Panc1 (cell line): ENCODE results near the gene MTMR12. TPM values are rescaled to one million over a fixed set of nuclear protein-coding genes. Genes with fewer than 3 reads are reported as not detected.

Source experiments
- ATAC-seq: fragments of 200-7000 bp; cut with Tn5 transposase; 2 replicates; pipeline ENCODE4 v1.9.1; 2020; ENCODE audit warnings: mild to moderate bottlenecking, moderate library complexity
- BruUV-seq: library from RNA; stranded (reverse); fragments of 400-500 nt; replicated peaks from 2 replicates; lab custom pipeline; 2021; lab: Mats Ljungman, UMichigan
- CTCF ChIA-PET: fragments of 300-600 bp; sonication (Branson Sonifier 250); formaldehyde crosslinking; loops from one replicate; lab custom pipeline; 2022; ENCODE audit warnings: antibody characterized with exemption; lab: Charles Lee
- POLR2A ChIA-PET: fragments of 300-600 bp; sonication (Branson Sonifier 250); formaldehyde crosslinking; loops from one replicate; lab custom pipeline; 2022; ENCODE audit warnings: antibody characterized with exemption; lab: Charles Lee
- DNase-seq: peaks from one replicate; pipeline ENCODE4 v3.0.0-alpha.2; 2010; ENCODE audit warnings: low read depth, low spot score
- H3K27ac ChIP-seq: 2 replicates; pipeline ENCODE4 v1.5.1; 2011; ENCODE audit warnings: mild to moderate bottlenecking, low read length, inconsistent platforms
- H3K27me3 ChIP-seq: fragments of 200-500 bp; sonication (Bioruptor generic); 2 replicates; pipeline ENCODE4 v1.6.0; 2014; ENCODE audit warnings: low read length, inconsistent platforms; ENCODE audit not compliant: control insufficient read depth, insufficient read depth
- H3K36me3 ChIP-seq: fragments of 200-500 bp; sonication (Bioruptor generic); 2 replicates; pipeline ENCODE4 v1.5.1; 2014; ENCODE audit warnings: inconsistent platforms, mild to moderate bottlenecking, low read length, moderate library complexity; ENCODE audit not compliant: control insufficient read depth, insufficient read depth
- H3K4me1 ChIP-seq: 2 replicates; pipeline ENCODE4 v1.5.1; 2011; ENCODE audit warnings: inconsistent platforms, mild to moderate bottlenecking, low read length, moderate library complexity; ENCODE audit not compliant: control insufficient read depth, insufficient read depth
- H3K4me3 ChIP-seq, 2 experiments: 2 replicates each; pipeline ENCODE4 v1.5.1; 2011 to 2012; ENCODE audit warnings: low read depth in 2 of 2, low read length in 2 of 2, mild to moderate bottlenecking in 2 of 2, inconsistent platforms in 1 of 2, moderate library complexity in 1 of 2
- H3K9me3 ChIP-seq: fragments of 200-500 bp; sonication (Bioruptor generic); 2 replicates; pipeline ENCODE4 v1.5.1; 2014; ENCODE audit warnings: low read depth, mild to moderate bottlenecking, inconsistent platforms, low read length, moderate library complexity; ENCODE audit not compliant: control insufficient read depth, insufficient read depth
- POLR2AphosphoS5 ChIP-seq: IDR thresholded peaks from 2 replicates; pipeline ENCODE4 v1.6.1; 2012; ENCODE audit warnings: mild to moderate bottlenecking, low read depth, low read length, moderate library complexity
- REST ChIP-seq, 2 experiments: IDR thresholded peaks; 2 replicates each; pipeline ENCODE4 v1.6.1; 2011 to 2012; ENCODE audit warnings: low read depth in 2 of 2, control low read depth in 1 of 2, low read length in 1 of 2, mild to moderate bottlenecking in 1 of 2, moderate library complexity in 1 of 2; ENCODE audit not compliant: insufficient read depth in 1 of 2
- SIN3A ChIP-seq: IDR thresholded peaks from 2 replicates; pipeline ENCODE4 v1.6.1; 2012; ENCODE audit warnings: low read depth, mild to moderate bottlenecking, low read length, moderate library complexity, borderline replicate concordance; ENCODE audit not compliant: insufficient read depth
- TCF7L2 ChIP-seq: IDR thresholded peaks from 2 replicates; pipeline ENCODE4 v1.6.1; 2011; ENCODE audit warnings: mild to moderate bottlenecking, low read depth, low read length, inconsistent platforms
- in situ Hi-C: cut with HindIII; loops from 2 replicates; pipeline ENCODE4 v1.10.0; 2016; ENCODE audit warnings: low sequenced_read_pairs, low pct_unique_long_range_greater_than_20kb
- intact Hi-C: fragments of 100-400 bp; cut with micrococcal nuclease; formaldehyde crosslinking; loops from one replicate; pipeline ENCODE4 v1.10.0; 2022; ENCODE audit not compliant: unreplicated experiment
- total RNA-seq: library from RNA; stranded (reverse); gene quantifications from one replicate; pipeline ENCODE4 v1.2.1, GENCODE V29; 2021; ENCODE audit not compliant: unreplicated experiment
- TF ChIP-seq, protein P1 (sequence below): fragments of 450-650 bp; IDR thresholded peaks from 2 replicates; pipeline ENCODE4 v1.5.1; 2017; ENCODE audit warnings: mild to moderate bottlenecking

MTMR12 gene
- total RNA-seq, 1 experiment from 2014 or later = 42.4 TPM

DNA sequence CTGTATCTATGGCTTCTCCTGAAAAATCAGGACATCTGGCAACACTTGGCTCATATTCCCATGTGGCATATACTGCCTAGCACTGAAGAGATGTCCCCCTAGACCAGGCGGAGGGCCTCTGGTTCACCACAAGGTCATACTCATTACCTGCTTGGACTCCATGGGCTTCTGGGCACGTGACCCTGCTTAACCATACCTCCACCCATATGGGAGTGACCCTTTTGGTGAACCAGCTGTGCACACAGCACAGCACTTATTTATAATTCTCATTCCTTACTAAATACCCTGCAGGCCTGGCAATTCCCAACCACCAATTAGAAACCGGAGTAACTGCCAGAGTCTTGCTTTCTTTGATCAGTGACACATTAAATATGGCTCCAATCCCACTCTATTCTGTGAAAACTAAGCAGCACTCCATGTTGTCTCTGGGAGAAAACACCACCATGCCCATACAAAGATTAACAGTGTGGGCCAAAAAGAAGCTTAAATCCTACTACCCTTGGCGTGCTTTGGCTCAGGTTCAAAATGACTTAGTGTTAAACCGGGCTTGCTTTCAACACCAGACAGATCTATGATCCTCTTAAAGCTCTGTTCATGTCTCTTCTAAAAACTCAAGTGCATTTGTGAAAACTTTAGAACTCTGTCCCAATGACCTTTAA, 57.7 kb downstream of the MTMR12 start:
- no peak for TF ChIP-seq POLR2AphosphoS5
- no peak for TF ChIP-seq SIN3A
- no peak for TF ChIP-seq REST (IDR thresholded peaks at IDR 0.05; ENCODE audit: insufficient read depth in 1 of 2, low read depth in 2 of 2, low read length in 1 of 2)
- Histone ChIP-seq H3K36me3 (peaks cover 7% of the 10 kb centered on the region), H3K4me3 (no peak overlapping the region), H3K4me1 (no peaks in the 10 kb centered on the region), H3K27me3 (no peaks in the 10 kb centered on the region), H3K27ac (no peak overlapping the region), H3K9me3 (no peaks in the 10 kb centered on the region)
- DNase-seq (no peak), ATAC-seq (no peak)
- CTCF ChIA-PET = no interaction called here
- POLR2A ChIA-PET = interaction anchor here (0.6 kb wide), 1 partner anchor 713 kb away, joined by 3 read pairs; no protein-coding TSS in a partner anchor
- BruUV-seq = no TSS peak
- intact Hi-C loops = no loop called here
- in situ Hi-C loops = no loop called here

- ATAC-seq (no peak), DNase-seq (no peak)
- in situ Hi-C loops (no loop called here), intact Hi-C loops (no loop called here)
- no peak for TF ChIP-seq TCF7L2
- TF ChIP-seq POLR2AphosphoS5 = no peak
- Histone ChIP-seq H3K36me3 (peaks cover 19% of the 10 kb centered on the region), H3K27ac (no peak overlapping the region), H3K27me3 (no peaks in the 10 kb centered on the region), H3K9me3 (no peaks in the 10 kb centered on the region), H3K4me1 (no peaks in the 10 kb centered on the region), H3K4me3 (no peak overlapping the region)
- CTCF ChIA-PET = interaction anchor here (1.3 kb wide), 1 partner anchor 20 kb away, joined by 3 read pairs; no protein-coding TSS in a partner anchor
- POLR2A ChIA-PET = no interaction called here
- no TSS peak for BruUV-seq
Measured at GRCh38 chr5:32251871-32252458, 60.8 kb downstream of the MTMR12 start.

DNA sequence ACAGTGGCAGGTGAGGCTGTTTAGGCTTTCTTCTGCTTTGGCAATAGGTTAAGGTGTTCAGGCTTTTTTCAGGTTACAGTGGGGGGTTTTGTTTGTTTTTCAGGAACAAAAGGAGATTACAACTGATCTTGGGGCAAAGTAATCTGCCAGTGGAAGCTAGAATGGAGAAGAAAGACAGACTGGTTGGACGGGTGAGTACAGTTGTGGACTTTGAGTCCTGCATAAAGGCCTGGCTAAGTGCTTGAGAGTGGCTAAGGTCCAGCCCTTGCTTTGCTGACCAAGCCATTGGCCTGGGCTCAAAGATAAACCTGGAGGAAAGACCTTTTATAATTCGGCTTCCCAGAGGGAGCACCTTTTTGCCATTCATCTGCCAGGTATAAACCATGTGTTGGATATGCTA, 63.1 kb downstream of the MTMR12 start:
- POLR2A ChIA-PET = no interaction called here
- no peak for ATAC-seq
- CTCF ChIA-PET = no interaction called here
- Histone ChIP-seq H3K4me3 (no peak overlapping the region), H3K9me3 (no peaks in the 10 kb centered on the region), H3K27ac (no peak overlapping the region), H3K27me3 (no peaks in the 10 kb centered on the region), H3K36me3 (peaks cover 16% of the 10 kb centered on the region; the same call in 1 of the 2 replicates), H3K4me1 (no peaks in the 10 kb centered on the region)
- no peak for TF ChIP-seq SIN3A
- TF ChIP-seq REST (IDR thresholded peaks at IDR 0.05; ENCODE audit: insufficient read depth in 1 of 2, low read depth in 2 of 2, low read length in 1 of 2) = no peak
- TF ChIP-seq TCF7L2 = no peak
- no peak for TF ChIP-seq POLR2AphosphoS5
- TF ChIP-seq, protein P1, sequence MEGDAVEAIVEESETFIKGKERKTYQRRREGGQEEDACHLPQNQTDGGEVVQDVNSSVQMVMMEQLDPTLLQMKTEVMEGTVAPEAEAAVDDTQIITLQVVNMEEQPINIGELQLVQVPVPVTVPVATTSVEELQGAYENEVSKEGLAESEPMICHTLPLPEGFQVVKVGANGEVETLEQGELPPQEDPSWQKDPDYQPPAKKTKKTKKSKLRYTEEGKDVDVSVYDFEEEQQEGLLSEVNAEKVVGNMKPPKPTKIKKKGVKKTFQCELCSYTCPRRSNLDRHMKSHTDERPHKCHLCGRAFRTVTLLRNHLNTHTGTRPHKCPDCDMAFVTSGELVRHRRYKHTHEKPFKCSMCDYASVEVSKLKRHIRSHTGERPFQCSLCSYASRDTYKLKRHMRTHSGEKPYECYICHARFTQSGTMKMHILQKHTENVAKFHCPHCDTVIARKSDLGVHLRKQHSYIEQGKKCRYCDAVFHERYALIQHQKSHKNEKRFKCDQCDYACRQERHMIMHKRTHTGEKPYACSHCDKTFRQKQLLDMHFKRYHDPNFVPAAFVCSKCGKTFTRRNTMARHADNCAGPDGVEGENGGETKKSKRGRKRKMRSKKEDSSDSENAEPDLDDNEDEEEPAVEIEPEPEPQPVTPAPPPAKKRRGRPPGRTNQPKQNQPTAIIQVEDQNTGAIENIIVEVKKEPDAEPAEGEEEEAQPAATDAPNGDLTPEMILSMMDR = no peak
- DNase-seq = no peak
- in situ Hi-C loops = no loop called here
- intact Hi-C loops = no loop called here
- BruUV-seq = no TSS peak
